GM19455 (cell line): ENCODE data around the gene CPM.
A peak's percentile ranks its signal among the peaks of the same experiment; 100 is the strongest.

ENCODE experiments used
- ATAC-seq: cut with Tn5 transposase; IDR thresholded peaks from one replicate; pipeline ENCODE4 v1.9.1; 2021; ENCODE audit not compliant: unreplicated experiment

CPM gene

DNA sequence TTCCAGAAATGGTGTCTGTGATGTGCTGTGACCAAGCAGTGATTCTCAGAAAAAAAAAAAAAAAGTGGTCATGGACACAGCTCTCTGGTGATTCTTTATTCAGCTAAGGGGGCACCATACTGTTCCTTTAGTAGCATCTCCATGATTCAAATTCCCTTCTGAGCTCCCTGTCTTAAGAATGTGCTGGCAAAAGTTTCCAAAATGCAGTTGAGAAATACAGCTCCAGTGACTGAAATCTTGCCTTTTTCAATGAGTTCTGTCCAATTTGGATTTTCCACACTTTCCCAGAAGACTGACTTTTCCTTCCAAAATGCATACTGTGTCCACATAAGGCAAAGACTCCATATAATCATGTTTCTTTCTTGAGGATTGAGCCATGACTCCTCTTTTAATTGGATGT is 24.3 kb upstream of the CPM start:
- no peak for ATAC-seq

DNA sequence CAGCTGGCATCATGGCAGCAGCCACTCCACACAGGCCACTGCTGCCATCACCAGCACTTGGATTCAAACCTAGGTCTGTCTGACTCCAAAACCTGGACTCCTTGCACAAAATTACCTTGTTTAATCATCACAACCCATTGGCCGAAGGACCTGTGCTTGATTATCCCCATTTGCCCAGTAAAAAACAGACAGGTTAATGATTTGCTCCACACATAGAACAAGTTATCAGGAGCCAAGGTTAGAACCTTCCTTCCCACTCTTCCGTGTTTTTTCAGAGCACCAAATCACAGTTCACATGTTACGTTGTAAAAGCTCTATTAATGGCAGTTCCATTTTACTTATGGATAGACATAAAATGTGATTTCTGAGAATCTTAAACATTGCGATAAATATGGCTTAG is 23.5 kb upstream of the CPM start:
- ATAC-seq = no peak

GRCh38 chr12:68954811-68955210 is 21.8 kb upstream of the CPM start:
- ATAC-seq = no peak

DNA sequence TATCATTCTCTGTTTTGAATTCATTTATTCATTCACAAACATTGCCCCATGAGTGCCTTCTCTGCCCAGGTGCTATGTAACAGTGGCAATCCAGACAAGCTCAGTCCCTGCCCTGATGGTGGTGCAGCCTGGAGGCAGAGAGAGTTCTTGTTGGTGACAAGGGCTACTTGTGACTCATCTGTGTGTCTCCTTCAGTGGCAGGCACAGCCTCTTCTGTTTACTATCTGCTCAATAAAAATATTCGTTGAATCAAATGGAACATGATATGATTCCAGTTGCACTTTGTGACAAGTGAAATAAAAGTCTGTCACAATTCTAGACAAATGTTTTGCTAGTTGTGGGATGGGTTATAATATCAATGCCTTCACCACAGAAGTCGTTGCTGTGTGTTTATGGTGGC is 20.6 kb upstream of the CPM start:
- ATAC-seq = no peak

DNA sequence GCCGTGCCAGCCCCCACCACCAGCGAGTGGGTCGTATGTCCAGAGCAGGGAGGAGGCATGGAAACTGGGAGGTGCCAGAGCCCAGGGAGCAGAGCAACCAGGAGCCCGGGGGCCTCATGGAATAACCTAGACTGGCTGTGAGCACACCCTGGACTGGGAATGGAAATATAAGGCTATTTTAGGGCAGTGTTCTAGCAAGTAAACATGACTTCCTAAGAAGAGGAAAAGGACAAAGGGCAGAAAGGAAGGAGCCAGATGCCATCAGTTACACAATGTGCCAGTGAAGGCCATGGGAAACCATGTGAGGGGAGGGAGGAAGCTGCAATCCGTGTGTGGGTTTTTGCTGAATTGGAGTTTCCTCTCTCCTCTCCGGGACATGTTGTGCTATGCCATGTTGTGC is 18.7 kb upstream of the CPM start:
- no peak for ATAC-seq

GRCh38 chr12:68950511-68950910 is 17.5 kb upstream of the CPM start:
- ATAC-seq = no peak

DNA sequence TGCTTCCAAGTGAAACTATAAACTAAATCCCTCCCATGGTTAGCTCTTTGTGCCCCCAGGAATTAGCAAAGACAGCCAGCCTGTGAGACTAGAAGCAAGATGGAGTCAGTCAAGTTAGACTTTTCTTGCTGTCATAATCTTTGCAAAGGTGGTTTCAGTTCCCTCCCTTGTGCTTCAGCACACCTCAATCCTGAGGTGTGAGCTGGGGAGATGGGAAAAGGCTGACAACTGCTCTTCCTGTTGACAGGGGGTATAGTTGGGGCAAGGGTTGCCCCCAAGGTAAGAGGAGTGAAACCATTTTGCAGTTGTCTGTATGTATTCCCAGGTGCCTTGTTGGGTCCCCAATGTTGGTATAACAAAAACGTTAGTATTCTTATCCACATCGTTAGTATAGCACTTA is 12.3 kb upstream of the CPM start:
- ATAC-seq = no peak

- ATAC-seq = no peak
Observed at GRCh38 chr12:68944296-68945076, 11.5 kb upstream of the CPM start.

DNA sequence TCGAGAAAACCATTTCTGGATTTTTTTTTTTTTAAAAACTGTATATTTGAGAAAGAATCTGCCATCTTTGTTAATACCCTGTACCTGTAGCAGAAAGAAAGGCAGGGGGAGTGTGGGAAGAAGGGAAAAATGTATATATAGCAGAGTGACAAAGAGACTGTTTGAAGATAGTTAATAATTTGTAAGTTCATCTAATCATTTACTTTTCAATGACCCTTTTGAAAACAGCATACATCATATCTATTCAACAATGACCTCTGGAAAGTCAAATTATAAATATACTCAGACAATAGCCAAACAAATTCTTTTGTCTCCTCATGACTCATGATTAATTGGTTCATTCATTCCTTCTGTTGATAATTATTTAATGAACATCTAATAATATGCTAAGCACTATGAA is 10.9 kb upstream of the CPM start:
- ATAC-seq = no peak

DNA sequence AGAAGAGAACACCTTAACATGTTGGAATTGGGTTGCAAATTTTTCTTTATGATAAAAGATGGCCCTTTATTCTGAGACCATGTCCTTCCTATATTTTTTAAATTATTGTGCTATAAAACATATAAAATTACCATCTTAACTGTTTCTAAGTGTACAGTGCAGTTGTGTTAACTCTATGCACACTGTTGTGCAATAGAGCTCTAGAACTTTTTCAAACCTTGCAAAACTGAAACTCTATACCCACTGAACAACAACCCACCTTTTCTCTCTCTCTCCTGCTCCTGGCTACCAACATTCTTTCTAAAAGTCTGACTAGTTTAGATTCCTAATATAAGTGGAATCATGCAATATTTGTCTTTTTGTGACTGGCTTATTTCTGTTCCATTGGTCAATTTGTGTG is 7.8 kb upstream of the CPM start:
- no peak for ATAC-seq

DNA sequence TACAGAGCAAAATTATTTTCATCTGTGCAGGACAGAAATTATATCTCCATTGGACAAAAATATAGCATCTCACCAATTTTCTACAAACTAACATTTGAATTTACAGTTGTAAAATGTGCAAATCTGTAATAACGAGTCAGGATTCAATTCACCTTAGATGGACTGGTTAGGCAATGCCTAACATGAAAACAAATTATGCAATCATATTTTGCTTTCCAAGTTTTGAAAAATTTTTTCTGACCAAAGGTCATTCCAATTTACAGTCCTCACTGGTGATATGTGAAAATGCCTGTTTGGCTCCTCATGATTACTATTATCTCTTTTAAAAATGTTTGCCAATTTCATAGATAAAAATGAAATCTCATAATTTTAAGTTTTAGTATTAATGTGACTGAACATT is 6.5 kb upstream of the CPM start:
- no peak for ATAC-seq

- no peak for ATAC-seq
Observed at GRCh38 chr12:68934392-68934791, 1.4 kb upstream of the CPM start.

- ATAC-seq = peak; percentile 41
Observed at GRCh38 chr12:68932128-68932960, 627 bp downstream of the CPM start.

- ATAC-seq = no peak
Observed at GRCh38 chr12:68930178-68930577, 2.8 kb downstream of the CPM start.

GRCh38 chr12:68924546-68924945 is 8.4 kb downstream of the CPM start:
- no peak for ATAC-seq

GRCh38 chr12:68919581-68920239 is 13.3 kb downstream of the CPM start:
- ATAC-seq = no peak

- ATAC-seq = no peak
Observed at GRCh38 chr12:68918960-68919359, 14.0 kb downstream of the CPM start.

- no peak for ATAC-seq
Observed at GRCh38 chr12:68915055-68915454, 17.9 kb downstream of the CPM start.

DNA sequence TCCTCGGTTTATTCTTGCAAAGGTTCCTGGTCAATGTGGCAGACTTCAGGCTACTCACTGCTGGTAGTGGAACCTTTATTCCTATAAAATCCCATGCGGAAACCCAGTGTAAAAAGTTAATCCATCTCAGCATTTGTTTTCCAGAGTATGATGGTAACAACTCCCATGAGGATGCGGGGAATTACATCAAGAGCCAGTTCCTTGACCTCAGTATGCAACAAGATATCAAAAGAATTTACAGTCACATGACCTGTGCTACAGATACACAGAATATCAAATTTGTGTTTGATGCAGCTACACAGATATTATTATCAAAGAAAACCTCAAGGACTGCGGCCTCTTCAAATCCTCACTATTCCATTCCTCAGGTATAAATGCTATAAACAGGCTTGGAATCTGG is 19.3 kb downstream of the CPM start:
- ATAC-seq = no peak

DNA sequence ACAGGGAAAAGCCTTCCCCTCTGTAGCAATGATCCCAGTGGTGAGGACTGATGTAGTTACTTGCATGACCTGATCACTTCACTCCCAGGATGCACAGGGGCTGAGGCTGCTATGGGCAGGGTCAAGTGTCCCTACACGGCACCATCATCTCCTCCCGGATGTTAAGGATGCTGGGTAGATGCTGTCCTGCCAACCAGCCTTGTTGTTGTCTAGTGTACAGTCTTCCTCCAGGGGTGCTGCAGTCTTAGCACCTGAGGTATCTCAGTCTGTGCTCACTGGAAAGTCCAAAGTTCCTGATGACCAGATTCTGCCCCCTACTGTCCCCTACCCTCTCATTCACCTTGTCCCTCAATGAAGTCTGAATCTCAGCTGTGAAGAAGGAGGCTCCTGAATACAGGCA is 20.1 kb downstream of the CPM start:
- no peak for ATAC-seq

GRCh38 chr12:68911197-68911718 is 21.7 kb downstream of the CPM start:
- no peak for ATAC-seq

DNA sequence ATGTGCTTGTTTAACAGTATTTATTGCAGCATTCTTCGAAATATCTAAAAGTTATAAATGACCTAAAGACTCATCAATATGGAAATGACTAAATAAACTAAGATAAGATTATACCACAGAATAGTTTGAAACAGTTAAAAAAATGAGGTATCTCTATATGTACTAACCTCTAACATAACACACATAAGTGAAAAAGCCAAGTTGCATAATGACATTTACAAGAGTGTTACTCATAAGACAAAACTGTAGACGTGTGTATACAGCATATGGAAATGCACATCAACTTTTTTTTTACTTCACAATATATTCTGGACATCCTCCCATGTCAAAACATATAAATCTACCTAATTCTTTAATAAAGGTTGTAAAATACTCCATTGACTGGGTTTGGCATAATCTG is 22.8 kb downstream of the CPM start:
- no peak for ATAC-seq
